GM21529 (cell line): ENCODE data around the gene DAGLB.
"Not testable (repeated sequence)": the region's sequence is repeated elsewhere in the genome, so short reads cannot be mapped to it uniquely, and the experiment has no call there.

Source experiments
- ATAC-seq: cut with Tn5 transposase; IDR thresholded peaks from one replicate; pipeline ENCODE4 v1.9.1; 2021; ENCODE audit not compliant: unreplicated experiment

Gene DAGLB

DNA sequence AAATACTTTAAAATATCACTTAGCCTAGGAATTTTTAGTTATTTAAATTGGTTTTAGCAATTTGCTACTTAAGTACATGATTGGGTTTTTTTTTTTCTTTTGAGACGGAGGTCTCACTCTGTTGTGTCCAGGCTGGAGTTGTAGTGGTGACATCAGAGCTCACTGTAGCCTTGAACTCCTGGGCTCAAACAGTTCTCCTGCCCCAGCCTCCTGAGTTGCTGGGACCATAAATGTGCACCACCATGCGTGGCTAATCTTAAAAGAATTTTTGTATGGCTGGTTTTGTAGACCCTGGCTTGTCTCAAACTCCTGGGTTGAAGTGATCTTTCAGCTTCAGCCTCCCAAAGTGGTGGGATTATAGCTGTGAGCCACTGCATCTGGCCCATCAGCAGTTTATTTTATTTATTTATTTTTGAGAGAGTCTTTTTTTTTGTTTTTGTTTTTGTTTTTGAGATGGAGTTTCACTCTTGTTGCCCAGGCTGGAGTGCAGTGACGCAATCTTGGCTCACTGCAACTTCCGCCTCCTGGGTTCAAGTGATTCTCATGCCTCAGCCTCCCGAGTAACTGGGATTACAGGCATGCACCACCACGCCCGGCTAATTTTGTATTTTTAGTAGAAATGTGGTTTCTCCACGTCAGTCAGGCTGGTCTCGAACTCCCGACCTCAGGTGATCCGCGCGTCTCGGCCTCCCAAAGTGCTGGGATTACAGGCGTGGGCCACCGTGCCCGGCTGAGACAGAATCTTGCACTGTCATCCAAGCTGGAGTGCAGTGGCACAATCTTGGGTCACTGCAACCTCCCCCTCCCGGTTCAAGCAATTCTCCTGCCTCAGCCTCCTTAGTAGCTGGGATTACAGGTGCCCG lies 47.3 kb downstream of the DAGLB start:
- ATAC-seq, result not testable (repeated sequence)

DNA sequence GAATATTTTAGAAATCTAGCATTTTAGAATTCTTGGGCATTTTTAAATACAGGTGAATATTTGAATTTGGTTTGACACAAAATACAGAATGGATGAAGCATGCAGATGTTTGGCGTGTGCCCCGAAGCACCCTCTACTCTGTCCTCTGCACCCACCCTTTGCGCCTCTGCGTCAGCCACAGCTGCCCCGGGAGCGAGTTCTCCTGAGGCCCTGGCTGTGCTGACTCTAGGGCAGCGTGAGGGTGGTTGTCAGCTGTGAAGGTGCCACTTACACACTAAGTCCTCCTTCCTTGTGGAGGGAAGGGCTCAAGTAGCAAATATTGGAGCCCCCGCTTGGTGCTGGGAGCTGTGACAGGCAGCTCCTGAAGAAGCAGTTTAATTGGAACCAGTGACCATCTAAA lies 48.4 kb downstream of the DAGLB start:
- no peak for ATAC-seq

DNA sequence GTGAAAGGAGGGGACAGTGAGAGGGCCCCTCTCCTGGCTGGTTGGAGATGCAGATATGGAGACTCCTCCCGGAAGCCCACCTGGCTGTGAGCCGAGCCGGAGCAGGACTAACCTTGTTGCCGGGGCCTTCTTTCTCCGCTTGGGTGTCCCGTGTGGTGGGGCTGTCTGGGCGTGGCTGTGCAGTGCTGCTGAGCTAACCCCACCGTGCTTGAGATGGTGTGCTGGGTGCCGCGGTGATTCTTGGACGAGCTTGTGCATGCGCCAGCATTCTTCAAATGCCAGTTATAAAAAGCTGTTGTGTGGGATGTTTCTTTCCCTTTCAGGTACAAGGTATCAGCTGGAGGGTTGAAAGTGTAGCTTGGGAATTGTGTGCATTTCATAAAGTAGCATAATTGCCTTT lies 48.8 kb downstream of the DAGLB start:
- no peak for ATAC-seq

DNA sequence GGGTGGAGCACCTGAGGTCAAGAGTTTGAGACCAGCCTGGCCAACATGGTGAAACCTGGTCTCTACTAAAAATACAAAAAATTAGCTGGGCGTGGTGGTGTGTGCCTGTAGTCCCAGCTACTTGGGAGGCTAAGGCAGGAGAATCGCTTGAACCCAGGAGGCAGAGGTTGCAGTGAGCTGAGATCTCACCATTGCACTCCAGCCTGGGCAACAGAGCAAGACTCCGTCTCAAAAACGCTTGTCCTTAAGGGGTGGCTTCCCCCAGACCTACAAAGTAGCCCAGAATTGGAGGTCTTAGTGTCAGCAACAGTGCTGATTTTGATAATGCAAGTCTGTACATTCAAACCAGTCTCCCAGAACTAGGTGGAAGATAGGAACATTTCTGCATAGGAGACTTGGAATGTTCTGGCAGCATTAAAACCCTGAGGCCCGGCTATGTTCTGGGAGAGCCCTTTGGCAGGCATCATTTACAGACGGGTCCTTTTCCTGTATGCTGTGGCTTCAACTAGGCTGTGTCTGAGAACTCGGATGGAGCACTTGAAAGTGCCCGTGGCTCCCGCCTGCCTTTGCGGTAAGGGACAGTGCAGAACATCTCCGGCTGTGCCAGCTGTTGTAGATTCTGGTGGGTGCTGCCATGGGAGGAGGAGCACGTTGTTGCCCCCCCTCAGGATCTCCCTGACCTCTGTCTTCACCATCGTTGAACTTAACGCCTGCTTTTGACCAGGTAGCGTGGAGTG lies 49.8 kb downstream of the DAGLB start:
- ATAC-seq, result not testable (repeated sequence)

DNA sequence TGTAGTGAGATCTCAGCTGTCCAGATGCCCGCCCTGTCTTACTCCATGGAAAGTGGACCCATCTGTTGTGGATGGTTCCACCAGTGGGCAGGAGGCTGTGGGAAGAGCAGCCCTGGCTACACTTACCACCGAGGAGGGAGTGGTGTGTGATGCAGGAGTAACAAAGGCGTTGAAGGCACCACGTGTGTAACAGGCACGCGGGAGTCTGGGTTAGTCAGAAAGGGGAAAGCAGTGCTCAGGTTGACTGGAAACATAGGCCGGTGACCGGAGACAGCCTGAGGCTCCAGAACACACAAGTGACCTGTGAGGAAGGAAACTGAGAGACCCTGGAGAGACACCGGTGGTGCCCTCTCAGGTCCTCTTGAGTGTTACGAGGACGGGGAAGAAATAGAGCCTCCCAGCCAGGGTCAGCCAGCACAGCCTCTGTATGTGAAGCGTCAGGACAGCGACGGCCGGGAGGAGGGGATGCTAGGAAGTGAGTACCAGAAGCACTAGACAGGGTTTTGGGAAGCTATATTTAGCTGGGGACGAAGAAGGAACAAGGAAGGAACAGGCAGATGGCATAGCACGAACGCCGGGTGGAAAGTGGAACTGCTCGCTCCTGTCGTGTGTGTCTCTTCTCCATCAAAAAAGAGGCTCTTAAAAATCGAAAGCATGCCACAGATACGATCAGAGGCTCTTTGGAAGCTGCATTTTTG lies 51.7 kb downstream of the DAGLB start:
- no peak for ATAC-seq

DNA sequence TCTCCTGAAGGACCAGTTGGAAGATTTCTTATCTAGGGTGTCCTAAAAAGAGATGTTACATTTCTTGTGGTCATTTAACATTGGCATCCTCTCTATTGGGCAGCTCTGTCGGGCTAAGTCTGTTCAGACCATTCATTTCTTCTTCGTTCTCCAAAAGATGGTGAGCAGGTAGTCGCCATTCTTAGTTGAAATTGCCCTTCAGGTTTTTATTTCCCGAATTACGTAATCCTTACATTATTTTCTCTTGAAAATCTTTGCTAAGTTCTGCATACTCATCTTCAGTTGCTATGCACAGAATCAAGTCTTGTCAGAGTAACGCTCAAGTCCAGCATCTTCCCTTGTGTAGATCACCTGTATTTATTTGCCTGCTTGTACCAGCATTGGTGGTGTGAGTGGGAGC lies 53.6 kb downstream of the DAGLB start:
- no peak for ATAC-seq

DNA sequence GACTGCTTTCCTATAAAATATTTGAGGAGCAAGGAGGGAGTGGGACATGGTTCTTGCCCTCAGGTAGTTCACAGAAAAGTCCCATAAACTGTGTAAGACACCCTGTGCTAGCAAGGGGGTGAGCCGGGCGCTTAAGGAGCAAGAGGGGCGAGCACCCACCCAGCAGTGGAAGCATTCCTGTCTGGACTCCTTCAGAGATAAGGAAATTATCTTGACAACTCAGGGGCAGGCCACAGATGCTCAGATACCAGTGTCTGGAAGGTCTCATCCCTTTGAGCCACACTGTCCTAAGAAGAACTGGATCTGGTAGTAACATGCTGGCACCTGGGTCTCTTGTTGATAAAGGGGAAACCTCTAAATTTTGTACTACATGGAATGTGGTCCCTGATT lies 54.1 kb downstream of the DAGLB start:
- no peak for ATAC-seq

DNA sequence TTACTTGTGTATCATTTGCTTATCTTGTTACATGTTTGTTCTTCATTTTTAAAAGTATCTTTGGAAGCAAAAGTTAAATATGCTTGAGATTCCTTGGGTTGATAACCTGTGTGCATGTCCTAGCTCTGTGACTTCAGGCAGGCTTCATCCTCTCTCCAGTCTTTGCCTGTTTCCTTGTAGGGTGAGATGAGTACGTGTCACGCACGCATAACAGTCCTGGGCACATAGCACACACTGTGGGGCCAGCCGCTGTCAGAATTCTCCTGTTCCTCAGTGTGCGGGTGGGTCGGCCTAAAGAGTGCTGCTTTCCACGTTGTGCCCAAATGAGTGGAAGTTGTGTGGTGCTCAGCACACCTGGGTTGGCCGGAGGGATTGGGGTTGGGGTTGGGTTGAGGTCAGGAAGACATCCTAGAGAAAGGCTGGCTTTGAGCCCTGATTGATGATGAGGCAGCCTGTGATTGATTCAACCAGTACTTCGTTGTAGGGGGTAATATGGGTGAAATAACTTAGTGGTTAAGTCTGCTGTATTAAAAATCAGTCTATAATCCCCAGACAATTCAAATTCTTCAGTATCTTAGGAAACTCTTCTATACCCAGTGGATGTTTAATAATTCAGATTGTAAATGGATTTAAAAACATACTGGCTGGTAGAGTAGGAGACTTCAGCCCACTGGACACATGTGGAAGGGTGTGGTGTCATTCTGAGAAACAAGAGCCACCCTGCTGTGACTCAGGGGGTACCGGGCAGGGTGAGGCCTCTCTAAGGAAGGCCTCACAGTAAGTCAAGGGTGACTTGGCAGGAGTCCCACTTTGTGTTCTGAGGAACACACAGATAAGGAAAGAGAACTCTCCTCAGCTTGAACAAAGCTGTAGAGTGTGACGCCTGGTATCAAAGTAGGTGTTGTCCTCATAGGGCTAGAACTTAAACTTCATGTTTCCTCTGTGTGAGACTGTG lies 54.8 kb downstream of the DAGLB start:
- ATAC-seq, result peak; percentile 94

DNA sequence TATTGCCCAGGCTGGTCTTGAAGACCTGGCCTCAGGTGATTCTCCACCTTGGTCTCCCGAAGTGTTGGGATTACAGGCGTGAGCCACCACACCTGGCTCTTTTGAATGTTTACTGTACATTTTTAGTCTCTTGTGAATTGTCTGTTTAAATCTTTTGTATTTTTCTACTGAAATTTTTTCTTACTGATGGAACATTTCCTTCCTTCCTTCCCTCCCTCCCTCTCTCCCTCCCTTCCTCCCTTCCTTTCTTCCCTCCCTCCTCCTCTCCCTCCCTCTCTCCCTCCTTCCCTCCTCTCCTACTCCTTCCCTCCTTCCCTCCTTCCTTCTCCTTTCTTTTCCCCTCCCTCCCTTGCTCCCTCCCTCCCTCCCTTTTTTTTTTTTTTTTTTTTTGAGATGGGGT lies 58.0 kb downstream of the DAGLB start:
- no peak for ATAC-seq

DNA sequence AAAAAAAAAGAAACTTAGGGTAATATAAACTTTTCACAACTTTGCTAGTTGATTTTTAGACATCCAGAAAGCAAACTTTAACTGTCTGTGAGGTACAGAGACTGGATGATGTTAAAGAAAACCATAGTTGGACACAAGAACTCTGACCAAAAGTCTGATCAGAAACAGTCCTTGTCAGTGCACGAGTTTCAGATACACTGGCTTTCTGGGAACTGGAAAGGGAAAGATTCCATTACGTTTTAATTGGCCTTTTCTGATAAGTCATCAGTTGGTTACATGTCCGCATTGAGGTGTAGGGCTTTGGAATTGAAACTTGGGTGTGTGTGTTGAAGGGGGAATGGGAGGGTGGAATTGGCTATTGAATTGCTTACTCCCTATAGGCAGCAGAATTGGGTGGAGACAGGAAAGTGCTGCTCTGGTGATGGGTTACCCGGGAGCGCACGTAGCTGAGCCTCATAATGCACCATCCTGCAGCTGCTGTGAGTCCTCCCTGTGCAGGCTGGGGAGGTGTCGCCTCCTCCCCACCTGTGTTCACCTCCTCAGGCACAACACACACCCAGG lies 59.9 kb downstream of the DAGLB start:
- ATAC-seq, result no peak

DNA sequence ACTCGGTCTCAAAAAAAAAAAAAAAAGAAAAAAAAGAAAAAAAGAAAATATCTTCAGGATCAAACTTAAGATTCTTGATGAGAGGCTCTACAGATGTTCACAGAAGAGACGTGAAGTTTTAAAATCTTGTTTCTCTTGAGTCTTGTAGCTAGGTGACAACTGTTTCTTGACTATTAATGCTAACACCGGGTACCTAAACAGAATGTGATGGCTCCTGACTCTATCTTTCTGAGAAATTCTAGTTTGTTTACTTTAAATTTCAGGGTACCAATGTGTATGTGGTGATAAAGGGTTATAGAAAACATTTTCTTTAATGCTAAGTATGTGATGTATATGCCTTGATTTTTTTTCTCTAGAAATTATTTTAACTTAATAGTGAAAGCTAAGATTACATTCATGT lies 61.0 kb downstream of the DAGLB start:
- no peak for ATAC-seq

DNA sequence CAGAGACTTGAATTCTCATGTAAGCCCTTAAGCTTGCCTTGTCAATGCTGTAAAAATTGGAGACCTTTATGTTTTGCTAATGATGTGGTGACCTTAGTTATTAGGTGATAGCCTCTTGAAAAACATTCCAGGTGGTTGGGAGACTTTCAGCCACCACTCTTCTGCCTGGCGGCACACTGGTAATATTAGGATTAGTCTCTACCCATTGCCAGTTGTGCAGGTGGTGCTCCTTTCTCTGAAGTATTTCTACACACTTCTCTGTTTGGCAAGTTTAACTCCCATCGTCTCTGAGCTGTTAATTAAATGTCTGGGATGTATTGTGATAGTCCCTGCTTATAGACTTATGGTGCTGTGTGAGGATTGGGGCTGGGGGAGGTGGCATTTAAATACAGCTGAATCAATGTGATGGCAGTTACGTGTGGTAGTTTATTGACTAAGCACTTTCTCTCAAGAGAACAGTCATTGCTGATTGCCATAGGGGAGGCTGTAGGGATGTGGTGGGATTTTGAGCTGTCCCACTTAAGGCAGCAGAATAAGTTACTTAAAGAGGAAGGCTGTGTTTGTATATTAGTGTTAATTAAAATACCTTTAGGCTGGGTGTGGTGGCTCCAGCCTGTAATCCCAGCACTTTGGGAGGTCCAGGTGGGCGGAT lies 61.7 kb downstream of the DAGLB start:
- no peak for ATAC-seq

DNA sequence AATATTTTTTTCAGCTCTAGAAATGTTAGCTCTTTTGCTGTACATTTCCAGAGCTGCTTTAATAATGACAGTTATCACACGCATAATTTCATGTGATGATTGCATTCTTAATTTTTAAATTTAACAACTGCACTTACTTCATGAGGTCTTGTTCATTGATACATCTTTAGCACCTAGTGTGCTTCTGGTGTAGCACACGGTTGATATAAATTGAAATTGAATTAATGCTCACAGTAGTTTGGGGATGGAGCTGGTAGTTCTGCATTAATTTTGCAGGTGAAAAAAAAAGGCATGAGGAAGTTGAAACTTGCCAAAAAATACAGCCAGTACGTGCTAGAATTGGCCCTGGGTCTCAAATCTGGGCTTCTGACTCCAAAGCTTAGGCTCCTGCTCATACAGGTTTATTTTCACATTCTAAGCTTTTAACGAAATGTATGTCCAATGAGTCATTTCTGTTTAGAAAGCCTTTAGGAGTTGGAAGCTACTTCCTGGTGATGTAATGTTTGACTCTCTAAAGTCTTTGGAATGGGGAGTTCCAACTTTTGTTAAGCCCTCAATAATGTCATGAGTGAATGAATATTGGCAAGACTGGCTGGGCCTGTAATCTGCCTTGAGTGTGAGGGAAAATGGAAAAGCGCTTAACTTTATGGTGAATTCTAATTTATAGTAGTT lies 62.5 kb downstream of the DAGLB start:
- ATAC-seq, result no peak

DNA sequence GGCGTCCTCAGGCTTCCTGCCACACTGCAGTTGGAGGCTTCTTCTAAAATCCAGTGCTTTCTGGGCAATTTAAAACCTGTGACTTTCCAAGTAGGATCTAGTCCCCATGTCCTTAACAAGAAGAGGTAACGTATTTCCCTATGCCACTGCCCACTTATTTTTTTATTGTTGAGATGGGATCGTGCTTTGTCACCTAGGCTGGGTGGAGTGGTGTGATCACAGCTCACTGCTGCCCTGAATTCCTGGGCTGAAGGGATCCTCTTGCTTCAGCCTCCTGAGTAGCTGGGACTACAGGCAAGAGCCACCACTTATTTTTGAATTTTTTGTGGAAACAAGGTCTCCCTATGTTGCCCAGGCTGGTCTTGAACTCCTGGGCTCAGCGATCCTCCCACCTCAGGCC lies 63.4 kb downstream of the DAGLB start:
- no peak for ATAC-seq

DNA sequence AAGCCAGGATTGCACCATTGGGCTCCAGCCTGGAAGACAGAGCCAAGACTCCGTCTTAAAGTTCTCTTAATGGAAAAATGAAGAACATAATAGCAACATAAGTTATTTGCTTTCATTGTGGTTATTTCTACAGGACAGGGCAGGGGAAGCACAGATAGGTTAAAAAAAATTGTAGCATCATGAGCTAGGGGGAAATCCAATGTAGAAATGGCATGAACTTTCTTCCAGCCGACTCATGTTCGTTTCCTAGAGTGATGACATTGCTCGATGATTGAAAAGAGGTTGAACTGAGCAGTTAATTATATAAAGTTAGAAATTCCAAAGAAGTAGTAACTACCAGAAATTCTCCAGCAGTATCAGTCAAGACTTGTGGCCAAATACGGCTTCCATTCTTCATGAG lies 64.9 kb downstream of the DAGLB start:
- no peak for ATAC-seq

DNA sequence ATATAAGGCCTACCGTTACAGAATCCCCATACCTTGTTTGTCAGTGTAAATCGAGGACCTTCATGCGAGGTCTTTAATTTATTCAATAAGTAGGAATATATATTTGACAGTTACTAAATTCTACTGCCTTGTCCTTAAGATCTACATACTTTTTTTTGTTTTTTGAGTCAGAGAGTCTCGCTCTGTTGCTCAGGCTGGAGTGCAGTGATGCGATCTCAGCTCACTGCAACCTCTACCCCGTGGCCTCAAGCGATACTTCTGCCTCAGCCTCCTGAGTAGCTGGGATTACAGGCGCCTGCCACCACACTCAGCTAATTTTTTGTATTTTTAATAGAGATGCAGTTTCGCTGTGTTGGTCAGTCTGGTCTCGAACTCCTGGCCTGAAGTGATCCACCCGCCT lies 65.9 kb downstream of the DAGLB start:
- ATAC-seq, result not testable (repeated sequence)

DNA sequence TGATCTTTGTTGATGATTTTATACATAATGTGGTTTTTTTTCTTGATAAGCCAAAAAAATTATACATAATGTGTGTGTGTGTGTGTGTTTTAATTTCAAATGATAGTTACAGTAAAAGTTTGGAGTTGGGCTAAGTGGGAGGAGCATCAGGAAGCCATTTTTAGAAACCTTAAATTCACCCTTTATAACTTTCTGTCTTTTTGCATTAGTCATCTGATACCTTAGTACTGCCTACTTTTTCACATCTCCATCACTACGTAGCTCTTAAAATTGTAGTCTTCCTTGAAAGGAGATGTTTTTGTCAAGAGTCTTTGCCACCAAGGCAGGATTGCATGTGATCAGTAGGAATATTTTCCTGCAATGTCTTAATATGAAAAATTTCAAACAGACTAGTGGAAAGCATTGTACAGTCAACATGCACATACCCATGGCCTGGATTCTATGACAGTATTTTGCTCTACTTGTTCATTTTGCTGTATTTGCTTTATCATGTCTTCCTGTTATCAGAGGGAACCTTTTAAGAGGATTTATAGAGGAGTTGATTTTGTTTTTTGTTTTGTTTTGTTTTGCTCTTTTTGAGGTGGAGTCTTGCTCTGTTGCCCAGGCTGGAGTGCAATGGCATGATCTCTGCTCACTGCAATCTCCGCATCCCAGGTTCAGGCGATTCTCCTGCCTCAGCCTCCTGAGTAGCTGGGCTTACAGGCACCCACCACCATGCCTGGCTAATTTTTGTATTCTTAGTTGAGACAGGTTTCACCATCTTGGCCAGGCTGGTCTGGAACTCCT lies 67.3 kb downstream of the DAGLB start:
- no peak for ATAC-seq

DNA sequence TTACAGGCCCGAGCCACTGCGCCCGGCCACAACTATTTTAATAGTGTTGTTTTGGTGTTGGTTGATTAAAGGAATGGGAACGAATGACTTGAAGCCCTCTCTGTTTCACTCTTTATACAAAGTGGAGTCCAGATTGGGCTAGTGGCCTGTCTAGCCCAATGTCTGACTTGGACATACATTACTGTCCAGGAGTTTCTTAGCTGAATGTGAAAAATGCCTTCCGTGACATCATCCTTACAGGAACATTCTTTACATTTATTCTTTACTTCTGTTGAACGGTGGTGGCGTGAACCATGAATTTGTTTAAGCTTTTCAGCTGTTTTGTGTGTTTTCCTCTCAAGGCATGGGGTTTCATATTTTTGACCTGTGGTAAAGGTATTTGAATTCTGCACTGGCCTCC lies 67.9 kb downstream of the DAGLB start:
- ATAC-seq, result no peak

DNA sequence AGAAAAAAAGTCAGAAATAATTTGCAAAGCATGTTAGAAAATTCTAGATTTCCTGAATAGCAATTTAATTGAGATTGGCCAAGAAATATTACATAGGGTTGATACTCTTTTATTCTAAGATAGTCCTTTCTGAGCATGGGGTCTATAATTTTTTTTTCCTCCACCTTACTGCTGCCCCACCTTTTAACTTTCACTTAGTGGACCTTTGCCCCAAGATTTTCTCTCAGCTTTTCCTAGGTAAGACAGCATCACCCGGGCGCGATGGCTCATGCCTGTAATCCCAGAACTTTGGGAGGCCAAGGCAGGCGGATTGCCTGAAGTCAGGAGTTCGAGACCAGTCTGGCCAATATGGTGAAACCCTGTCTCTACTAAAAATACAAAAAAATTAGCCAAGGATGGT lies 69.2 kb downstream of the DAGLB start:
- not testable (repeated sequence) for ATAC-seq
